Stimulated activated naive B cell treated with anti-CD40 and anti-IgM and Interleukin-4, amounts not matched to agents 10 μg/mL and 1 μg/mL and 100 μg/mL, for 72 hours (primary cell): ENCODE measurements around the gene KCNMA1.

Source experiments
- ATAC-seq, 2 donors: fragments of 150-1000 bp; cut with Tn5 transposase; replicated peaks; 2 replicates each; pipeline ENCODE4 v1.10.0; 2021; ENCODE audit warnings: moderate library complexity in 1 of 2
- DNase-seq: peaks from one replicate; pipeline ENCODE4 v3.0.0; 2021
- H3K27ac Mint-ChIP-seq: one replicate; pipeline ENCODE4 v1.8.0; 2022; ENCODE audit warnings: mild to moderate bottlenecking, mixed read lengths
- H3K27me3 Mint-ChIP-seq, 2 donors: one replicate each; pipeline ENCODE4 v1.8.0; 2022; ENCODE audit warnings: mixed read lengths in 2 of 2
- H3K36me3 Mint-ChIP-seq, 2 donors: one replicate each; pipeline ENCODE4 v1.8.0; 2022; ENCODE audit warnings: mixed read lengths in 2 of 2, mild to moderate bottlenecking in 1 of 2
- H3K4me1 Mint-ChIP-seq, 2 donors: one replicate each; pipeline ENCODE4 v1.8.0; 2022; ENCODE audit warnings: mixed read lengths in 2 of 2, mild to moderate bottlenecking in 1 of 2
- H3K4me3 Mint-ChIP-seq, 2 donors: one replicate each; pipeline ENCODE4 v1.8.0; 2022; ENCODE audit warnings: mild to moderate bottlenecking in 2 of 2, mixed read lengths in 2 of 2, moderate library complexity in 1 of 2
- H3K9me3 Mint-ChIP-seq, 2 donors: one replicate each; pipeline ENCODE4 v1.8.0; 2022; ENCODE audit warnings: mixed read lengths in 2 of 2, mild to moderate bottlenecking in 1 of 2

Gene KCNMA1

DNA sequence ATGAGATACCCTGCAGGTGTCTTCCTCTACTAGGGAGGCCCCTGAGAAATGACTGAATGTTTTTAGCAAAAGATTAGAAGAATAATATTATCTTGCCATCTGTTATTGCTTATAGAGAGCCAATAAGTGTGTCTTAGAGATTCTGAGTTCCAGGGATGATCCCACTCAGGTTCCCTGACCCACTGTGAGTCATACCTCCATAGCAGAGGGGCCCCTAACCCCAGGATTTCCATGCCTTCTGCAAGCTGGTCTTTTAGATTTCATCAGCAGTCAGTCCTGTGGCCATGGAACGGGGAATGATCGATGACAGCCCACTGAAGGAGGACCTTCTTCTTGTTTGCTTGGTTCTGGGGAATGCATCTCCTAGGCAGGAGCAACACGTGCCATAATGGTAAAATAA, 333.4 kb downstream of the KCNMA1 start:
- no peaks in the 10 kb centered on the region for H3K4me1 Mint-ChIP-seq
- no peak overlapping the region for H3K27ac Mint-ChIP-seq
- H3K36me3 Mint-ChIP-seq: no peaks in the 10 kb centered on the region
- DNase-seq (no peak), ATAC-seq (no peak)
- H3K27me3 Mint-ChIP-seq: peaks cover 20 to 28% of the 10 kb centered on the region in 2 donors
- H3K9me3 Mint-ChIP-seq: peaks cover 7 to 10% of the 10 kb centered on the region in 2 donors
- no peak overlapping the region for H3K4me3 Mint-ChIP-seq

DNA sequence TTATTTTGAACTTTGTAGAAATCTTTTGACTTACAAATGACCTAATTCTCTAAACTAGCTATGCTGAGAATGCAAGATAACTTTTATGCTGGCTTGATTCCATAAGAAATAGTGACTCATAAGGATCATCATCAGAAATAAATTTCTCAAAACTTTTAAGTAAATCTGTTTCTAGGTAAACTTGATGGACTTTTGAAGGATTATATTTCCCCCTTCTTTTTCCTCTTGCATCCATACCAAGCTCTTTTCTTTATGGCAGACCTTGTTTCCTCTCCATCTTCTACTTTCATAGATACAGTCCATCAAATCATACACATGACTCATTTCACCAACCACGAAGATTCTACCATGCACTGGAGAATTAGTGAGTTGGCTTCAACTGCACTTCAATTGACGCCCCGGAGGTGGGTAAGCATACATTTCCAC, 336.3 kb downstream of the KCNMA1 start:
- H3K9me3 Mint-ChIP-seq: peaks cover 9 to 10% of the 10 kb centered on the region in 2 donors
- peaks cover 25 to 36% of the 10 kb centered on the region in 2 donors for H3K27me3 Mint-ChIP-seq
- no peaks in the 10 kb centered on the region for H3K4me1 Mint-ChIP-seq
- no peaks in the 10 kb centered on the region for H3K36me3 Mint-ChIP-seq
- DNase-seq (no peak), ATAC-seq (no peak)
- H3K27ac Mint-ChIP-seq: no peak overlapping the region
- no peak overlapping the region for H3K4me3 Mint-ChIP-seq

DNA sequence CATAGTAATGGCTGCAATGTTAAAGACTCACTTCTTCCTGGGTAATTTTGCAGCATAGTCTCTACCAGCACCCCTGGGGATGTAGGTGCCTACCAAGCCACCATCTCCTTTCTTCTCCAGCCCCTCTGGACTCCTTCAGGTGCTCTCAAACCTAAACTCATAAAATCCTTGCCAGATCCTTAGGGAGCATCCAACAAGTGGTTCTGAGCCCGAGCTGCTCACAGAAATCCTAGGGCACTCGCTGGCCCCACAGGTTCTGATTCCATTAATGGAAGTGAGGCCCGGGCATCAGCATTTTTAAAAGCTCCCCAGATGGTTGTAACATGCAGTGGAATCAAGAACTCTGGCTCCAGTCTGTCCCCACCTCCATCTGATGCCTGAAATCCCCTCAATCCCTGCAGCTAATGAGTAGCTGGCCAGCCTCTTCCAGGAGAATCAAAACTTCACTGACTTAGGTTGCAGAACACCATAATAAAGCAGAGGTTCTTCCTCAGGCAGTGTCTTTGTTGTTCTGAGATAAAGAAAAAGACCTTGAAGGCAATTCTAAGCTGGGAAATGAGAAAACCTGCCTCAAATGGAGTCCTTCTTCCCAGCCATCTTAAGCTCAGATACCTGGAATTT, 336.8 kb downstream of the KCNMA1 start:
- ATAC-seq: no peak
- Mint-ChIP-seq H3K9me3 (peaks cover 9 to 10% of the 10 kb centered on the region in 2 donors), H3K27ac (no peak overlapping the region), H3K27me3 (peaks cover 25 to 36% of the 10 kb centered on the region in 2 donors), H3K4me3 (no peak overlapping the region), H3K36me3 (no peaks in the 10 kb centered on the region), H3K4me1 (no peaks in the 10 kb centered on the region)
- DNase-seq: no peak

DNA sequence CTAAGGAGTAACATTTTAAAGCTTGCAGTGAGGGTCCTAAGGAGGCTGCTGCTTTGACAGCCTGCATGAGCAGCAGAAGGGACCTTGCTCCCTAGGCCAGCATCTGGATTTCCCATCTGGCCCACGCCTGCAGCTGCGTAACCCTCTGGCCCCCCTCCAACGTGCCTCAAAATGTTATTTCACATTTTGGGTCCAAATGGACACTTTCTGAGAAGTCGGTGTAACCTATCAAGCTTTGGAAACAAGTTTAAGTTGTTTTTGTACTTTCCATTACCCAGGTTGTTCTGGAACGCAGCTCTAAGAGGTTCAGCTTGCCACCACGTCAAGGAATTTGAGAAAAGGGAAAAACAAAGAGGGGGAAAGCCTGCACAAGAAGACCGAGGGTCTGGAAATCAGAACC, 338.3 kb downstream of the KCNMA1 start:
- DNase-seq (no peak), ATAC-seq (no peak)
- H3K4me3 Mint-ChIP-seq: no peak overlapping the region
- peaks cover 22 to 26% of the 10 kb centered on the region in 2 donors for H3K27me3 Mint-ChIP-seq
- H3K4me1 Mint-ChIP-seq: no peaks in the 10 kb centered on the region
- no peak overlapping the region for H3K27ac Mint-ChIP-seq
- peaks cover 9 to 10% of the 10 kb centered on the region in 2 donors for H3K9me3 Mint-ChIP-seq
- H3K36me3 Mint-ChIP-seq: no peaks in the 10 kb centered on the region

DNA sequence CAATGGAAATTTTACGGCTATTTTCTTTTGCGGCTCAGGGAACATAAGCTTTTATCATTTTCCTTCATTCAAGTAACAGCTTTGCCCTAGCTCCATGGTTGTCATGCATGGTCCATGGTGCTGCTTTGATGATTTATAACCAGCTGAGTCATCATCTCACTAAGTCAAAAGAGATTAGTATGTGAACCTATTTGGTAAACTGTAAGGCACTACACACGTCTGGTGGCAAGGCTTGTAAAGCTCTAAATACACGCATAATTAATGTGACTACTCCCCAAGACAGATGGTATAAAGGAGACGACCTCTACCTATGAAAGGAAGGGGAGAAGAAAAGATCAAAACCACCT, 340.2 kb downstream of the KCNMA1 start:
- Mint-ChIP-seq H3K9me3 (peaks cover 3% of the 10 kb centered on the region in 2 donors), H3K27me3 (peaks cover 15 to 16% of the 10 kb centered on the region in 2 donors), H3K36me3 (no peaks in the 10 kb centered on the region), H3K27ac (no peak overlapping the region), H3K4me1 (no peaks in the 10 kb centered on the region), H3K4me3 (no peak overlapping the region)
- no peak for ATAC-seq
- no peak for DNase-seq

DNA sequence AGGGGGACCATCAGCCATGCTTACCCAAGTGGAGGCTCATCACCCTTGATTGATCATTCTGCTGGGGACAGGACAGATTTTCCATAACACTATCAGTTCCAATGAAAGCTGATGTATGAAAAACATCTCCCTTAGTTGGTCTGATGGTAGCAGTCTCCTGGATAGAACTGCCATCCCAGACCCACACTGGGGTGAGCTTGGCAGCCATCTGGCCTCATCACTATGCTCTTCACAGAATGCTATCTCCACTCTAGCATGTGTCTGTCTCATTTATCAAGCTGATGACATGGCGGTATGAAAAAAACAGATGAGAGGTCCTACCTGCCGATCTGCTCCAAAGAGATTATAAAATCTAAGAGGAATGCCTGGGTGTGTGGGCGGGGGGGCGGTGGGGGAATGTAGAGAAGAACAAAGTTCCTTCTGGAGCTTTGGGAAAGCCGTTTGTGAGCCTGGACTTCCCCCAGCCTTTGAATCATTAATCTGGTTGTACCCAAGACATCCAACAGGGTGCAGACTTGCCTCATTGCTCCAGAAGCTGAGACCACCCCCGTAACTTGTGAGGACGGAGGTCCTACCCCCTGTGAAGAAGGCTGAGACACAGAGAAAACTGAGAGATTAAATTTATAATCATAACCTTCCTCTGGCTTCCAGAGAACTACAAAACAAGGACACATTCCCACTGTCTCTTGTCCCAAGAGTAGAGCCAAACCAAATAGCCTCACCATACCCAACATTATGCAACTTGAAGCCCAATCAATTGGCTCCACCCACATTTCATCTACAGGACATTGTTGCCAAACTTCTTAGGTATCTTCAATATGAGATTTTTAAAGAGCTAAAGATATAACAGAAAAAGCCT, 340.8 kb downstream of the KCNMA1 start:
- DNase-seq (no peak), ATAC-seq (no peak)
- H3K27ac Mint-ChIP-seq: no peak overlapping the region
- H3K9me3 Mint-ChIP-seq: peaks cover 0 to 2% of the 10 kb centered on the region in 2 donors
- H3K36me3 Mint-ChIP-seq: no peaks in the 10 kb centered on the region
- H3K4me3 Mint-ChIP-seq: no peak overlapping the region
- no peaks in the 10 kb centered on the region for H3K4me1 Mint-ChIP-seq
- H3K27me3 Mint-ChIP-seq: peaks cover 12 to 14% of the 10 kb centered on the region in 2 donors

DNA sequence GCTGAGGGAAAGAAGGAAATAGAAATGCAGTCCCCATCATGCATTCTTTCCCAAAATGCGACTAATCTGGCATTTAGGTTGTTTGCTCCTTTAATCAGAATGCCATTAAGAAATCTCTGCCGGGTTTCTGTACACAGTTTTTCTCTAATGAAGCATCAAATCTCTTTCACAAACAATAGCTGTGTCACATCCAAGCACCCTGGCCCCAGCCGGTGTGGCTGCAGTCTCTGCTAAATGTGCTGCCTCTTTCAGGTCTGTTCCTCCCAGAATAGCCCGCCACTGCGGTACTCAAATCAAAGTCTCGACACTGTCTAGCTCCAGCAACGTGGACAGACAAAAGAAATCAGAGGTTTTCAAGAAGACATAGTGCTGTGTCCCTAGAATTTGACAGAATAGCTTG, 343.8 kb downstream of the KCNMA1 start:
- Mint-ChIP-seq H3K27me3 (peaks cover 9 to 32% of the 10 kb centered on the region in 2 donors), H3K9me3 (peaks cover 0 to 2% of the 10 kb centered on the region in 2 donors), H3K4me3 (no peak overlapping the region), H3K27ac (no peak overlapping the region), H3K36me3 (no peaks in the 10 kb centered on the region), H3K4me1 (no peaks in the 10 kb centered on the region)
- no peak for ATAC-seq
- DNase-seq: no peak

DNA sequence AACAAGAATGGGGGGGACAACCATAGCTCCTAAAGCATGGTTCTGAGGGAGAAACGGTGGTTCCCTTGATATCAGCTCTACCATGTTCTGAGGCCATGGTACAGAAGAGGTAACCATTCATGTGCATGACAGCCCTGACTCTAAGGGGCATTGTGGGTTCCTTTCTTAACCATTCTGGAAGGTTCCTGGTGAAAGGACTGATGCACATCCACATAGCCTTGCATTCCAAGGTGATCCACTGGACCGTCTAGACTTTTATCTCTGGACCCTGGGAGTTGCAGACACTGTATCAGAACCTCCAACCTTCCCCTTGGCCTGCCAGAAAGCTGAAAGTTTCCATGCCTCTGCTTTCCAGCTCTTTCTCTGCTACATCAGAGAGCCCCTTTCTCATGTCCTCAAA, 344.3 kb downstream of the KCNMA1 start:
- ATAC-seq: no peak
- Mint-ChIP-seq H3K9me3 (peaks cover 0 to 2% of the 10 kb centered on the region in 2 donors), H3K27ac (no peak overlapping the region), H3K4me3 (no peak overlapping the region), H3K27me3 (peaks cover 9 to 32% of the 10 kb centered on the region in 2 donors), H3K36me3 (no peaks in the 10 kb centered on the region), H3K4me1 (no peaks in the 10 kb centered on the region)
- DNase-seq: no peak

DNA sequence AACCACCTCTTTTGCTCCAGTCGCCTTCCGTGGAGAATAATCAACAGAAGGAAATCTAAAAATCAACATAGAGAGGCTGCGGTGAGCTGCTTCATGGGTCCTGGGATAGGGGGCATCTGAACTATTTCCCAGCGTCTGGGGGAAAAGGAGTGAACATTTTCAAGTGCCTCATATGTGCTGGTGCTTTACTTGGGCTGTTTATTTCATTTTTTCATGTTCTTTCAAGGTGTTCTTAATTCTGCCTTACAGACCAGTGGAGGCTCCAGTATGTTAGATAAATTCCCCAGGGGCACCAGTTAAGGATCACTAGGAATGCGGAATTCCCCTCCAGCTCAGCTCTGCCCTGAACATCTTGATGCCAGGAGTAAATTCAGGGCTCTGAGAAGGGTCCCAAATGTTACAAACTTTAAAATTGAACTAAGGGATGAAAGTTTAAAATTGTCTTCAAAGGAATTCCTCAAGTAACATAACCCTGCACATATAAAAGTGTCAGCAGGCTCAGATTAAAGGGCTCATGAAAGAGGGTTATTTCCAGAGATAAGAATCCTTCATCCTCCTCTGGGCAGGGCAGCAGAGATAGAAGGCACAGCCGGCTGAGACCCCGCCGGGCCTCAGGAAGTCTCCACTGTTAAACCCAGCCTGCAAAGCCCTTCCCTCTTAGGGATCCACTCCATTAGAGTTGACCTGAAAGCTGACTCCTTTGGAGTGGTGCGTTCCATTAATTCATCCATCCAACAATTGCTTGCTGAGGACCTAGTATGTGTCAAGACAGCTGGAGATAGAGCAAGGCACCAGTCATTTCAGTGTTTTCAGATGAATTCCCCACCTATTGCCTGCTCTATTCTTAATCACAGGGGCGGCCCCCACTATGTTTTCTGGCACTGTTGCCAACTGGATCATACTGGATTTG, 345.8 kb downstream of the KCNMA1 start:
- no peak for DNase-seq
- Mint-ChIP-seq H3K27me3 (peaks cover 17 to 25% of the 10 kb centered on the region in 2 donors), H3K9me3 (peaks cover 0 to under 1% of the 10 kb centered on the region in 2 donors), H3K4me3 (no peak overlapping the region), H3K27ac (no peak overlapping the region), H3K36me3 (no peaks in the 10 kb centered on the region), H3K4me1 (no peaks in the 10 kb centered on the region)
- no peak for ATAC-seq

DNA sequence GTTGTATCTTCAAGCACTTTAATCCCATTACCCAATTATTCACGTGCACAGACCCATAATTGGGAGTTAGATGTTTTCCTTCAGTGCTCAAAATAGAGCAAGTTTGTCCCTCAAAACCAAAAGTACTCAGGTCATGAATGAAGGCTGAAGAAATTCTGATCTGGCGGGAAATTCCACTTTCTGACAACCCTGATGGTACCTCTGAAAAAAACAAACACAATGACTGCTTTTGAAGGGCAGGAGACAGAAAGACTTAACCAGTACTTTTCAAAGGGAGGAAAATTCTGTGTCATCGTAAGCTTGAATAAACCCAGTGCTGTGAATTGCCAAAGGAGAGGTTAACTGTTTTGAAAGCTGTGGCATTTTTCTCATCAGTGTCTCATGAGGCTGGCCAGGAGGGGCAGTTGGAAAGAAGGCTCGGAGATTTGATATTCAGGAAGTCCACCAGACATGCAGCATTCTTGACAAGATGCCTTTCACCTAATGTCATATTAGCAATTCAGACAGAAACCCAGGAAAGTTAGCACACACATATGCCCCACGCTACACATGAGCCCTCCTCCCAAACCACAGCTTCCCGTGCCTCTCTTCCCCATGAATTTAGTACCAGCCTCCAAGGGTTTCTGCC, 347.0 kb downstream of the KCNMA1 start:
- H3K4me3 Mint-ChIP-seq: no peak overlapping the region

DNA sequence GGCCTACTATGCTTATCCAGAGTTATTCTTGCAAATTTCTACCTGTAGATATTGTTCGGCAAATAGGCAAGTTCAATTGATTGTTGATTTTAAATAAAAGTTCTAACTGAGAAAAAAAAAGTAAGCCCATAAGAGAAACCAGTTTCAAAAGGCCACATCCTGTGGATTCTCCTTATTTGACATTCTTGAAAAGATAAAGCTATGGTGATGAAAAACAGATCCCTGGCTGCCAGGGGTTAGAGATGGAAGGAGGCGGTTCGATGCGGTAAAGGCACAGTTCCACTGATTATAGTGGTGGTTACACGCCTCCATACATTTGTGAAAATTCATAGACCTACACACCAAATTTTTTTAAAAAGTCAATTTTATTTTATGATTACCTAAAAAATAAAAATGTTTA, 347.8 kb downstream of the KCNMA1 start:
- Mint-ChIP-seq H3K4me3 (no peak overlapping the region), H3K4me1 (no peaks in the 10 kb centered on the region), H3K27ac (no peak overlapping the region), H3K27me3 (peaks cover 21 to 30% of the 10 kb centered on the region in 2 donors), H3K9me3 (no peaks in the 10 kb centered on the region), H3K36me3 (no peaks in the 10 kb centered on the region)
- DNase-seq (no peak), ATAC-seq (no peak)

More for the DNA sequence above, 347.0 kb downstream of the KCNMA1 start:
- no peak for DNase-seq
- no peak for ATAC-seq
- Mint-ChIP-seq H3K4me1 (no peaks in the 10 kb centered on the region), H3K27me3 (peaks cover 18 to 26% of the 10 kb centered on the region in 2 donors), H3K27ac (no peak overlapping the region), H3K9me3 (no peaks in the 10 kb centered on the region), H3K36me3 (no peaks in the 10 kb centered on the region)

DNA sequence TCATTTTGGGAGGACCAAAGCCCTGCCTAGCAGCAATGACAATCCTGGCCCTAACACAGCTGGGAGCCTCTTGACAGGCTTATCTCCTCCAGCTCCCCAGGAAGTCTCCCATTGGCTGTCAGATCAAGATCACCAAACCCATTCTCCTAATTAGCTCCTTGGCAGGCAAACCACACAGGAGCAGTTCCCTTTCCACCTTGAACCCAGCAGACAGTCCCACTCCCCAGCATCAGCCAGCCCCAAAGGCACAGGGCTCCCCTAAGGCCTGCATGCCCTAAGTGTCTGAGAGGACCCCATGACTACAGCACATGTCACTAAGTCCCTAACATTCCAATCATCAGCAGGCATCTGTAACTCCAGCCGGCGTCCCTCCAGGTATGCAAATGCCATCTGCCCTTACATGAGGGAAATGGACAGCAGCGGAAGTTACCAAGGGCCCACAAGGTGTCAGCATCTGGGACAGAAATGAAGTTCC, 348.5 kb downstream of the KCNMA1 start:
- Mint-ChIP-seq H3K4me1 (no peaks in the 10 kb centered on the region), H3K27ac (no peak overlapping the region), H3K36me3 (no peaks in the 10 kb centered on the region), H3K4me3 (no peak overlapping the region), H3K27me3 (peaks cover 21 to 31% of the 10 kb centered on the region in 2 donors), H3K9me3 (no peaks in the 10 kb centered on the region)
- ATAC-seq: no peak
- no peak for DNase-seq

DNA sequence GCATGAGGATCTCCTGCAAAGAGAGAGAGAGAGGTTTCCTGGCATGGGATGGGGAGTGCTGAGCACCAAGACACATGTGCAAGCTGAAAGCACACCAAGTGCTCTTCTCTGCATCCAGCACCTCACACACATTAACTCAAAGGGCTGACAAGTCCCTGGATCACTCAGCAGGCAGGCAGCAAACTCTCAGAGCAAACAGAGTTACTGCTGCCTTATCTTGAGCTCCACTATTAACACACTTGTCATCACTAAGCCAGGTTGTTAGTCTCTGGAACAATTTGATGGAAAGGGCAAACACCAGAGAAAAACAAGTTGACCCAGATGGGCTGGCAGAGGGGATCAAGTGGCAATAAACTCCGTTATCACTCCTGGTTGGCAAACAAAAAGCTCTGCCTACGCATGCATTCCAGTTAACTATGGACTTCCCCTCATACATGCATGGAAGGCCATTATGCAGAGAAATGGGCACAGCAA, 349.9 kb downstream of the KCNMA1 start:
- Mint-ChIP-seq H3K4me1 (no peaks in the 10 kb centered on the region), H3K36me3 (no peaks in the 10 kb centered on the region), H3K4me3 (no peak overlapping the region), H3K27me3 (peaks cover 28 to 36% of the 10 kb centered on the region in 2 donors), H3K9me3 (no peaks in the 10 kb centered on the region), H3K27ac (no peak overlapping the region)
- DNase-seq (no peak), ATAC-seq (no peak)
